Osteoblast (primary cell): ENCODE results near the gene TMED6. TPM values are rescaled to one million over a fixed set of nuclear protein-coding genes. Genes with fewer than 3 reads are reported as not detected.

ENCODE experiments used
- DNase-seq: peaks from one replicate; pipeline ENCODE4 v3.0.0; 2011; ENCODE audit warnings: low spot score, mixed read lengths; ENCODE audit not compliant: insufficient read length; ENCODE audit errors: missing footprints
- H2AFZ ChIP-seq: 2 replicates; pipeline ENCODE4 v1.6.0; 2011; ENCODE audit warnings: mild to moderate bottlenecking, low read length
- H3K27ac ChIP-seq: 2 replicates; pipeline ENCODE4 v1.5.1; 2011; ENCODE audit warnings: mild to moderate bottlenecking, low read depth, low read length, moderate library complexity
- H3K27me3 ChIP-seq: 2 replicates; pipeline ENCODE4 v1.6.0; 2012; ENCODE audit warnings: mild to moderate bottlenecking, control low read depth, inconsistent platforms, low read length, moderate library complexity; ENCODE audit not compliant: insufficient read depth
- H3K36me3 ChIP-seq: 2 replicates; pipeline ENCODE4 v1.5.1; 2011; ENCODE audit warnings: mild to moderate bottlenecking, low read length, control low read depth, moderate library complexity; ENCODE audit not compliant: insufficient read depth
- H3K4me1 ChIP-seq: 2 replicates; pipeline ENCODE4 v1.5.1; 2011; ENCODE audit warnings: mild to moderate bottlenecking, low read length, control low read depth, moderate library complexity; ENCODE audit not compliant: insufficient read depth
- H3K4me2 ChIP-seq: 2 replicates; pipeline ENCODE4 v1.6.0; 2011; ENCODE audit warnings: mild to moderate bottlenecking, low read length; ENCODE audit not compliant: insufficient read depth
- H3K4me3 ChIP-seq: fragments of 200-600 bp; sonication (generic); 3 replicates; pipeline ENCODE4 v1.5.1; 2012; ENCODE audit warnings: mild to moderate bottlenecking, low read length, inconsistent platforms; ENCODE audit not compliant: insufficient read depth
- H3K79me2 ChIP-seq: 2 replicates; pipeline ENCODE4 v1.6.0; 2012; ENCODE audit warnings: mild to moderate bottlenecking, low read length, control low read depth, inconsistent platforms; ENCODE audit not compliant: insufficient read depth
- H3K9me3 ChIP-seq: 2 replicates; pipeline ENCODE4 v1.5.1; 2011; ENCODE audit warnings: low read depth, low read length, control low read depth
- H4K20me1 ChIP-seq: 2 replicates; pipeline ENCODE4 v1.6.0; 2012; ENCODE audit warnings: mild to moderate bottlenecking, low read length, control low read depth; ENCODE audit not compliant: insufficient read depth
- CTCF ChIP-seq: IDR thresholded peaks from 2 replicates; pipeline ENCODE4 v1.5.1; 2011; ENCODE audit warnings: mild to moderate bottlenecking, low read depth, low read length, moderate library complexity; ENCODE audit errors: extremely low read depth
- total RNA-seq: library from RNA; depleted of rRNA; stranded (reverse); fragments of >200 nt; gene quantifications from 2 replicates; pipeline ENCODE4 v1.2.3, GENCODE V29; 2012

The TMED6 gene
- total RNA-seq, 1 donor: 0.72 TPM

GRCh38 chr16:69350536-69351133 lies 951 bp downstream of the TMED6 start:
- no peaks in the 10 kb centered on the region for H3K9me3 ChIP-seq
- TF ChIP-seq CTCF: no peak

GRCh38 chr16:69349536-69349935 lies 2.0 kb downstream of the TMED6 start:
- Histone ChIP-seq H3K4me3 (no peak overlapping the region), H3K4me1 (no peaks in the 10 kb centered on the region), H3K4me2 (no peak overlapping the region), H3K79me2 (no peaks in the 10 kb centered on the region), H2AFZ (no peak overlapping the region), H3K9me3 (no peaks in the 10 kb centered on the region), H3K36me3 (peaks cover 18% of the 10 kb centered on the region), H3K27me3 (no peaks in the 10 kb centered on the region), H3K27ac (no peak overlapping the region), H4K20me1 (no peaks in the 10 kb centered on the region)
- DNase-seq: no peak
- no peak for TF ChIP-seq CTCF

More at GRCh38 chr16:69350536-69351133, 951 bp downstream of the TMED6 start:
- H3K27ac ChIP-seq: no peak overlapping the region
- H3K4me2 ChIP-seq: no peak overlapping the region
- no peak for DNase-seq
- no peaks in the 10 kb centered on the region for H3K79me2 ChIP-seq
- H3K27me3 ChIP-seq: no peaks in the 10 kb centered on the region
- no peaks in the 10 kb centered on the region for H4K20me1 ChIP-seq
- no peak overlapping the region for H3K4me3 ChIP-seq
- H2AFZ ChIP-seq: no peak overlapping the region
- peaks cover 19% of the 10 kb centered on the region for H3K36me3 ChIP-seq
- no peaks in the 10 kb centered on the region for H3K4me1 ChIP-seq

- Histone ChIP-seq H2AFZ (no peak overlapping the region), H3K79me2 (peaks cover 2% of the 10 kb centered on the region), H4K20me1 (no peaks in the 10 kb centered on the region), H3K4me1 (no peaks in the 10 kb centered on the region), H3K4me3 (no peak overlapping the region), H3K9me3 (no peaks in the 10 kb centered on the region), H3K4me2 (no peak overlapping the region), H3K36me3 (peaks cover 27% of the 10 kb centered on the region), H3K27me3 (no peaks in the 10 kb centered on the region), H3K27ac (no peak overlapping the region)
- DNase-seq: no peak
- no peak for TF ChIP-seq CTCF
Observed at GRCh38 chr16:69348222-69348621, 3.4 kb downstream of the TMED6 start.

- Histone ChIP-seq H3K27ac (no peak overlapping the region), H3K4me3 (no peak overlapping the region), H4K20me1 (no peaks in the 10 kb centered on the region), H2AFZ (no peak overlapping the region), H3K4me2 (no peak overlapping the region), H3K4me1 (no peaks in the 10 kb centered on the region), H3K36me3 (peaks cover 35% of the 10 kb centered on the region), H3K9me3 (no peaks in the 10 kb centered on the region), H3K79me2 (peaks cover 9% of the 10 kb centered on the region), H3K27me3 (no peaks in the 10 kb centered on the region)
- no peak for TF ChIP-seq CTCF
- no peak for DNase-seq
Observed at GRCh38 chr16:69346683-69347082, 4.9 kb downstream of the TMED6 start.
